WI38 (cell line): ENCODE results near the gene PRKCB.

Experiments used
- H3K4me3 ChIP-seq: 2 replicates; pipeline ENCODE4 v1.5.1; 2011; ENCODE audit warnings: low read depth, mild to moderate bottlenecking, control low read depth, low read length
- CTCF ChIP-seq: IDR thresholded peaks from 2 replicates; pipeline ENCODE4 v1.5.1; 2012; ENCODE audit warnings: low read depth, mild to moderate bottlenecking, control low read depth, low read length

PRKCB gene

GRCh38 chr16:23990507-23990906, 154.7 kb downstream of the PRKCB start:
- H3K4me3 ChIP-seq: no peak overlapping the region
- no peak for TF ChIP-seq CTCF

- no peak overlapping the region for H3K4me3 ChIP-seq
- no peak for TF ChIP-seq CTCF
Observed at GRCh38 chr16:23991066-23991465, 155.3 kb downstream of the PRKCB start.

GRCh38 chr16:23994615-23995014, 158.8 kb downstream of the PRKCB start:
- no peak overlapping the region for H3K4me3 ChIP-seq
- no peak for TF ChIP-seq CTCF

- H3K4me3 ChIP-seq: no peak overlapping the region
- no peak for TF ChIP-seq CTCF
Observed at GRCh38 chr16:23996258-23996955, 160.6 kb downstream of the PRKCB start.

- TF ChIP-seq CTCF: no peak
- H3K4me3 ChIP-seq: no peak overlapping the region
Observed at GRCh38 chr16:23998771-23999170, 163.0 kb downstream of the PRKCB start.

GRCh38 chr16:23999663-24000062, 163.9 kb downstream of the PRKCB start:
- no peak overlapping the region for H3K4me3 ChIP-seq
- TF ChIP-seq CTCF: no peak

- no peak for TF ChIP-seq CTCF
- H3K4me3 ChIP-seq: no peak overlapping the region
Observed at GRCh38 chr16:24001710-24002109, 165.9 kb downstream of the PRKCB start.
